ENCODE measurements around the gene WDR38.

GRCh38 chr9:124855944-124856765 is 2.9 kb downstream of the WDR38 start:
- TF ChIP-seq CTCF (IDR thresholded peaks at IDR 0.05): no peak
- no peak for TF ChIP-seq POLR2A (IDR thresholded peaks at IDR 0.05)
- TF ChIP-seq POLR2AphosphoS5 (IDR thresholded peaks at IDR 0.05): no peak

Measured in breast epithelium (tissue), 3 donors.